K562 (cell line): ENCODE measurements around the gene SLC4A9. TPM values are rescaled to one million over a fixed set of nuclear protein-coding genes. Genes with fewer than 3 reads are reported as not detected.

Experiments used
- CBX5 ChIP-seq: IDR thresholded peaks from 2 replicates; pipeline ENCODE4 v1.6.1; 2014; ENCODE audit warnings: low read depth, borderline replicate concordance
- NFIX ChIP-seq: fragments of 250-450 bp; sonication (Bioruptor Pico); IDR thresholded peaks from 2 replicates; pipeline ENCODE4 v1.4.0; 2020; ENCODE audit warnings: low read depth, mild to moderate bottlenecking, moderate library complexity
- POLR2AphosphoS2 ChIP-seq: IDR thresholded peaks from 2 replicates; pipeline ENCODE4 v1.6.1; 2012; ENCODE audit warnings: low read length, improper control_type of control experiment
- U2AF2 ChIP-seq: fragments of 200-400 bp; formaldehyde crosslinking; optimal IDR thresholded peaks from 2 replicates; pipeline ENCODE3; 2017; ENCODE audit warnings: low read depth, mild to moderate bottlenecking, low read length
- ZBTB1 ChIP-seq: sonication (generic); formaldehyde crosslinking; IDR thresholded peaks from 2 replicates; pipeline ENCODE4 v1.8.1; 2023; ENCODE audit warnings: missing genetic modification reagents, low read depth, mild to moderate bottlenecking, borderline replicate concordance
- ZNF354B ChIP-seq: fragments of 250-450 bp; sonication (Bioruptor Pico); IDR thresholded peaks from 2 replicates; pipeline ENCODE4 v1.4.0; 2020
- ZNF644 ChIP-seq: fragments of 200-800 bp; sonication (Bioruptor generic); IDR thresholded peaks from 2 replicates; pipeline ENCODE4 v1.6.1; 2016; ENCODE audit warnings: low read depth, missing genetic modification characterization, missing compliant biosample characterization
- polyA plus RNA-seq, 8 experiments: library from polyadenylated mRNA; depleted of rRNA in 4 of 8; stranded (reverse) in 5 of 8; unstranded in 3 of 8; fragments of >200 nt; fragmentation: Nextera tagmentation in 2 of 8; fragmentation: Illumina TruSeq in 1 of 8; extraction: Ambion mirVana in 2 of 8; extraction: Trizol in 1 of 8; gene quantifications; 2 replicates each; pipeline versions ENCODE4 v1.2.1 to v1.2.3, GENCODE V29; 2011 to 2014; ENCODE audit warnings: inconsistent platforms in 1 of 8, missing spikeins in 1 of 8
- total RNA-seq, 7 experiments: library from RNA; depleted of rRNA in 6 of 7; stranded (reverse); fragments of >200 nt in 6 of 7; fragmentation: Illumina TruSeq in 2 of 7; extraction: Trizol in 2 of 7; gene quantifications; 2 replicates each; pipeline versions ENCODE4 v1.2.1 to v1.2.3, GENCODE V29; 2011 to 2021; ENCODE audit warnings: low replicate concordance in 1 of 7
- TF ChIP-seq, protein P1 (sequence below): fragments of 450-650 bp; IDR thresholded peaks from 2 replicates; pipeline ENCODE4 v1.6.1; 2017; ENCODE audit warnings: antibody characterized with exemption, mild to moderate bottlenecking
- TF ChIP-seq, protein P2 (sequence below), 2 experiments: fragments of 450-650 bp in 1 of 2; sonication (generic) in 1 of 2; formaldehyde crosslinking in 1 of 2; IDR thresholded peaks; 2 replicates each; pipeline versions ENCODE4 v1.7.1 to v1.9.0; 2016 to 2022; ENCODE audit warnings: inconsistent platforms in 1 of 2, mild to moderate bottlenecking in 1 of 2, missing genetic modification reagents in 1 of 2

The SLC4A9 gene
- total and polyA plus RNA-seq, 9 of the 15 experiments (the other 6 are each of a cell fraction or from before 2014, with no cell fraction given): 0.05 to 0.13 TPM; not detected in 7

DNA sequence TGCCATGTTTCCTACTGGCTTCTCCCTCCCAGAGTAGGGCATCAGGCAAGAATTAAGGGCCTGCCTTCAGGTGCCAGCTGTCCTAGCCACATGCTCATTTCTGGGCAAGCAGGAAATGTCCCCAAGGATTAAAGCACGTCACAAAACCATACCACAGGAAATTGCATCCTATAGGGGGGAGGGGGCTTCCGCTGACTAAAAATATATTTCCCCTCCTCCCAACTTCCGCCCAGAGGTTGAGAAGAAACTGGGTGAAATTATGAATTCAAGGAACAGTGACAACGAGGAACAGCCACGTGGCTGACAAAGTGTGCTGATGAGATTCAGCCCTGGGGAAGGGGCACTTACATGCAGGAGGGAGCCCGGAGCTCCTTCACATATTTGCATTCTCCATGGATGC lies 17.7 kb upstream of the SLC4A9 start (continued):
- TF ChIP-seq, protein P1, sequence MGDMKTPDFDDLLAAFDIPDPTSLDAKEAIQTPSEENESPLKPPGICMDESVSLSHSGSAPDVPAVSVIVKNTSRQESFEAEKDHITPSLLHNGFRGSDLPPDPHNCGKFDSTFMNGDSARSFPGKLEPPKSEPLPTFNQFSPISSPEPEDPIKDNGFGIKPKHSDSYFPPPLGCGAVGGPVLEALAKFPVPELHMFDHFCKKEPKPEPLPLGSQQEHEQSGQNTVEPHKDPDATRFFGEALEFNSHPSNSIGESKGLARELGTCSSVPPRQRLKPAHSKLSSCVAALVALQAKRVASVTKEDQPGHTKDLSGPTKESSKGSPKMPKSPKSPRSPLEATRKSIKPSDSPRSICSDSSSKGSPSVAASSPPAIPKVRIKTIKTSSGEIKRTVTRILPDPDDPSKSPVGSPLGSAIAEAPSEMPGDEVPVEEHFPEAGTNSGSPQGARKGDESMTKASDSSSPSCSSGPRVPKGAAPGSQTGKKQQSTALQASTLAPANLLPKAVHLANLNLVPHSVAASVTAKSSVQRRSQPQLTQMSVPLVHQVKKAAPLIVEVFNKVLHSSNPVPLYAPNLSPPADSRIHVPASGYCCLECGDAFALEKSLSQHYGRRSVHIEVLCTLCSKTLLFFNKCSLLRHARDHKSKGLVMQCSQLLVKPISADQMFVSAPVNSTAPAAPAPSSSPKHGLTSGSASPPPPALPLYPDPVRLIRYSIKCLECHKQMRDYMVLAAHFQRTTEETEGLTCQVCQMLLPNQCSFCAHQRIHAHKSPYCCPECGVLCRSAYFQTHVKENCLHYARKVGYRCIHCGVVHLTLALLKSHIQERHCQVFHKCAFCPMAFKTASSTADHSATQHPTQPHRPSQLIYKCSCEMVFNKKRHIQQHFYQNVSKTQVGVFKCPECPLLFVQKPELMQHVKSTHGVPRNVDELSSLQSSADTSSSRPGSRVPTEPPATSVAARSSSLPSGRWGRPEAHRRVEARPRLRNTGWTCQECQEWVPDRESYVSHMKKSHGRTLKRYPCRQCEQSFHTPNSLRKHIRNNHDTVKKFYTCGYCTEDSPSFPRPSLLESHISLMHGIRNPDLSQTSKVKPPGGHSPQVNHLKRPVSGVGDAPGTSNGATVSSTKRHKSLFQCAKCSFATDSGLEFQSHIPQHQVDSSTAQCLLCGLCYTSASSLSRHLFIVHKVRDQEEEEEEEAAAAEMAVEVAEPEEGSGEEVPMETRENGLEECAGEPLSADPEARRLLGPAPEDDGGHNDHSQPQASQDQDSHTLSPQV: 0 out of 2 replicates have a peak, but pooled peaks have one; percentile 24
- TF ChIP-seq ZNF644 (tag): no peak
- no peak for TF ChIP-seq ZNF354B (CRISPR knock-in tag)
- no peak for TF ChIP-seq ZBTB1 (CRISPR knock-in tag)
- TF ChIP-seq NFIX (CRISPR knock-in tag): no peak
- TF ChIP-seq, protein P2, sequence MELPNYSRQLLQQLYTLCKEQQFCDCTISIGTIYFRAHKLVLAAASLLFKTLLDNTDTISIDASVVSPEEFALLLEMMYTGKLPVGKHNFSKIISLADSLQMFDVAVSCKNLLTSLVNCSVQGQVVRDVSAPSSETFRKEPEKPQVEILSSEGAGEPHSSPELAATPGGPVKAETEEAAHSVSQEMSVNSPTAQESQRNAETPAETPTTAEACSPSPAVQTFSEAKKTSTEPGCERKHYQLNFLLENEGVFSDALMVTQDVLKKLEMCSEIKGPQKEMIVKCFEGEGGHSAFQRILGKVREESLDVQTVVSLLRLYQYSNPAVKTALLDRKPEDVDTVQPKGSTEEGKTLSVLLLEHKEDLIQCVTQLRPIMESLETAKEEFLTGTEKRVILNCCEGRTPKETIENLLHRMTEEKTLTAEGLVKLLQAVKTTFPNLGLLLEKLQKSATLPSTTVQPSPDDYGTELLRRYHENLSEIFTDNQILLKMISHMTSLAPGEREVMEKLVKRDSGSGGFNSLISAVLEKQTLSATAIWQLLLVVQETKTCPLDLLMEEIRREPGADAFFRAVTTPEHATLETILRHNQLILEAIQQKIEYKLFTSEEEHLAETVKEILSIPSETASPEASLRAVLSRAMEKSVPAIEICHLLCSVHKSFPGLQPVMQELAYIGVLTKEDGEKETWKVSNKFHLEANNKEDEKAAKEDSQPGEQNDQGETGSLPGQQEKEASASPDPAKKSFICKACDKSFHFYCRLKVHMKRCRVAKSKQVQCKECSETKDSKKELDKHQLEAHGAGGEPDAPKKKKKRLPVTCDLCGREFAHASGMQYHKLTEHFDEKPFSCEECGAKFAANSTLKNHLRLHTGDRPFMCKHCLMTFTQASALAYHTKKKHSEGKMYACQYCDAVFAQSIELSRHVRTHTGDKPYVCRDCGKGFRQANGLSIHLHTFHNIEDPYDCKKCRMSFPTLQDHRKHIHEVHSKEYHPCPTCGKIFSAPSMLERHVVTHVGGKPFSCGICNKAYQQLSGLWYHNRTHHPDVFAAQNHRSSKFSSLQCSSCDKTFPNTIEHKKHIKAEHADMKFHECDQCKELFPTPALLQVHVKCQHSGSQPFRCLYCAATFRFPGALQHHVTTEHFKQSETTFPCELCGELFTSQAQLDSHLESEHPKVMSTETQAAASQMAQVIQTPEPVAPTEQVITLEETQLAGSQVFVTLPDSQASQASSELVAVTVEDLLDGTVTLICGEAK (IDR thresholded peaks at IDR 0.05): no peak
- TF ChIP-seq, protein P2 (CRISPR knock-in tag; IDR thresholded peaks at IDR 0.05): no peak
- TF ChIP-seq CBX5: no peak
- no peak for TF ChIP-seq U2AF2
- no peak for TF ChIP-seq POLR2AphosphoS2
